ENCODE measurements around the gene NPAS2.

- TF ChIP-seq CTCF (IDR thresholded peaks at IDR 0.05) (no peak), POLR2A (IDR thresholded peaks at IDR 0.05; ENCODE audit: low read depth) (no peak), POLR2AphosphoS5 (IDR thresholded peaks at IDR 0.05) (no peak)
Measured at GRCh38 chr2:100906679-100907078, 86.7 kb downstream of the NPAS2 start.

Measured in esophagus muscularis mucosa (tissue), 3 donors.